HG03457 (cell line): ENCODE measurements around the gene VAMP5.
A peak's percentile ranks its signal among the peaks of the same experiment; 100 is the strongest.
"Not testable (repeated sequence)": the region's sequence is repeated elsewhere in the genome, so short reads cannot be mapped to it uniquely, and the experiment has no call there.

Experiments used
- ATAC-seq: cut with Tn5 transposase; IDR thresholded peaks from one replicate; pipeline ENCODE4 v1.9.1; 2021; ENCODE audit warnings: moderate number of reproducible peaks; ENCODE audit not compliant: unreplicated experiment

The VAMP5 gene

DNA sequence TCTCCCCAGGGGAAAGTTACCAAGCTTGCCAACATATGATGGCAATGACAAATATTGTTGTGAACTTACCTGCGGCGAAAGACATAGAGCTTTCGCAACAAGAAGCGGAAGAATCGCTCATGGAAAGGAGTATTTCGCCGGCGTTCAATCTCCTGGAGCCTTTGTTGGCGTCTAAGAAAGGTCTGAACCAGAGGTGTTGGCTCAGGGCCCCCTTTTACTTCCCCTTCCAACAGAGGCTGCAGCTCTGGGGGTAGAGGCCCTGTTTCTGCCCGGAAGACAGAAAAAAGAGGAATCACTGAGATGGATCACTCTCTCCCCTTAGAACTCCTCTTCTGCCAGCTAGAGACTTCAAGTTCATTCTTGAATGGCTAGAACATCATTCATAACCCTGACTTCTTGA, 33.7 kb upstream of the VAMP5 start:
- ATAC-seq, result no peak

DNA sequence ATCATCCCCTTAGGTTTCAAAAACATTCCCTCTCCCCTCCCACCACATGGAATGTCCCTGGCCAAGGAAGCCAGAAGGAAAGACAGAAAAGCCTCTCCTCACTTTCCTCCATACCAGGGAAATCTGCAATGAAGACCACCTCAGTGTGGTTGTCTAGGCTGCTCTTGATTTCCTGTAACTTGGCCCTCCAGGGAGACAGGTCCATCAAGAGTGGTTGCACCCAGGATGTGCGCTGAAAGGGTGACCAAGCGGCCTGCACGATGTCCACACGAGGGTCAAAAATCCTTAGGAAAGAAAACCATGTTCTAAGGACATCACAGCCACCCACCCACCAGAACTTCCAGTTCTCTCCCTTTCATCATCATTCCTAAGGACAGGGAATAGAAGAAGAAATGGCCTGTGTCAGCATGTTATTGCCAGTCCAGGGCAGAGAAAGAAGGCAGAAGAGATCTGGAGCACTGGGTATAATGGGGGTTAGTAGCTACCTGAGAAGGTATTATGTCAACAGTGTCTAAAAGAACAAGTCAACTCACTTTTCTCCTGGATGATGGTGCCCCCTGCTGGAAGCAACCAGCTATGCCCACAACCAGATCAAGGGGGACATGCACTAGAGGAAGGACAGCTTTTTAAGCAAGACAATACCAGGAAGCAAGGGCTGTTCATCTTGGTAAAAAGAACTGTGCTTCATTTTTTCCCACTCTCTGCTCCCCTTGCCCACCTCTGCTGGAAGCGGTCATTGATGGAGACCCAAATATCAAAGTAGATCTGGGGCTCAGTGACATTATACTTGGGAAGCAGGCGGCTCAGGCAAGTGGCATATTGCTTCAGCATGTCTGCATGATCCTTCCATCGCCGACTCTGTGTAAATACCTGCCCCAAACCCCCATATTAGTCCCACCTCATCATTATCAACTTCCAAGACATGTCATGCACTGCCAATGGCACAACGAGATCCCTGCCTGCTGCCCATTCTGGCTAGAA, 32.2 kb upstream of the VAMP5 start:
- ATAC-seq, result peak; percentile 53

DNA sequence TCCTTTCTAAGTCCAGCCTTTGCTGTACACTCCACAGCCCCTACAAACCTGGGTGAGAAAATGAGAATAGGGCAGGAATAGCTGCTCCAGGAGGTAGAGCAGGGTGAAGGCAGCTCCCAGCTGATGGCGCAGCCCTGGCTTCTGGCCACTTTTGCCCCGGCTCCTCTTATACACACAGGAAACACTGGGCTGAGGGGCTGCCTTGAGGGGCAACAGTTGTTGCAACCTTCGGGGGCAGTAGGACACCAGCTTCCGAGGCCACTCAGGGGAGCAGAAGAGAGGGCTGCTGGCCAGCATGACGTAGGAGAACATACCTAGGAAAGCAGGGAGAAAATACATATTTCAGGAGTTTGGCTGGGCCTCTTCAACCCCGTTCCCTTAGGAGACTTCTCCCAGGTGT, 31.0 kb upstream of the VAMP5 start:
- no peak for ATAC-seq

DNA sequence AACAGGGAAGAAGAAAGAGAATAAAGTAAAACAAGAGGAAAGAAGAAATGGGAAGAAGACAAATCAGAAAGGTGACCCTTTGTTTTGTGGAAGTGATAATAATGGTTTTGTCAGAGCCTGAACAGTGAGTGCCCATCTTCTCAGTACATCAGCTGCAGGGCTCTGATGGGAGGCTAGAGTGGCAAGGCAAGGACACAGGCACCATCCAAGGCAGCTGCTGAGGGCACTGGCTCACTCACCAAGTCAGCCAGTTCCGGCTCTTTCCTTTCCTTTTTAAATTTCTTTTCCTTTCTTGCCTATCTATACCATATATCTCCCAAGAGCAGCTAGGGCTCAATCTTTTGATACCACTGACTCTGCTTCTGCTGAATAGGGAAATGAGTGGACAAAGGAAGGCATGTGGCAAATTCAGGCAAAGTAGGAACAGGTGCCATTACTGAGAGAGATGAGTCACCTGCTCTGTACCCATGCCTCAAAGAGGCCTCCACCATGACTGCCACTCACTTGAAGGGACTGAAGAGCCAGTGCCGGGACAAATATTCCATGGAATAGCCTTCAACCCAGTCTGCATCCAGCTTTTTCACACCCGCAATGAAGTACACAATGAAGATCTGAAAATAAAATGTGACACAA, 29.1 kb upstream of the VAMP5 start:
- no peak for ATAC-seq

- no peak for ATAC-seq
These were observed 27.1 kb upstream of the VAMP5 start for GRCh38 chr2:85557130-85557529.

DNA sequence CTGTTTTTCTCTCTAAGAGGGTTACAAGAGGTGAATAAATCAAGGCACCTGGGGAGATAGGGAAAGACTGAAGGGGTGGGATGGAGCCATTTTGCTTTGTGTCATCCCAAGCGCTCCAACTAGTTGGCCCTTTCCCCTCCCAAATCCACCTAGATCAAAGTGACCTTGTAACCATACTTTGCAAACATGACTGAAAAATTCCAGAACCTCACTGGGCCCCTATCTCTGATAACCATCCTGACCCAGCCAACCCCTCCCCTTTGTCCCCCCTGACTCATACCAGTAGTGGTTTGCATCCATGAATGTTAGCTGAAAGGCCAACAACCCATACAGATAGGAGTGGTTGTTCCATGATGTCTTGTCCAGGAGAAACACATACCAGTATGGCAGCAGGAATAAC, 26.1 kb upstream of the VAMP5 start:
- ATAC-seq, result no peak

GRCh38 chr2:85560403-85560726, 23.9 kb upstream of the VAMP5 start:
- not testable (repeated sequence) for ATAC-seq

GRCh38 chr2:85560812-85561279, 23.4 kb upstream of the VAMP5 start:
- ATAC-seq, result no peak

- peak; percentile 75 for ATAC-seq
These were observed 22.7 kb upstream of the VAMP5 start, which contains the start of gene GGCX for GRCh38 chr2:85561280-85562212. GGCX (minus strand) TSS chr2:85561493; CDS start chr2:85561428, 65 bp downstream.

DNA sequence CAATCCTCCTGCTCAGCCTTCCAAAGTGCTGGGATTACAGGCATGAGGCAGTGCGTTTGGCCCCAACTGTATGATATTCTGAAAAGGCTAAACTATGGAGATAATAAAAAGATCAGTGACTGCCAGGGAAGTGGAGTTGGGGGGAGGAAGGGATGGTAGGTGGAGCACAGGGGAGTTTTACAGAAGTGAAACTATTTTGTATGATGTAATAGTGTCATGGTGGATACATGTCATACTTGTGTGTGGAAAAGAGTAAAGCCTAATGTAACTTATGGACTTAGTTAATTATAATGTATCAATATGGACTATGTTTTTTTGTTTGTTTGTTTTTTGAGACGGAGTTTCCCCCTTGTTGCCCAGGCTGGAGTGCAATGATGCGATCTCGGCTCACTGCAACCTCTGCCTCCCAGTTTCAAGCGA, 20.1 kb upstream of the VAMP5 start:
- no peak for ATAC-seq

GRCh38 chr2:85566265-85566664, 18.0 kb upstream of the VAMP5 start:
- ATAC-seq, result no peak

DNA sequence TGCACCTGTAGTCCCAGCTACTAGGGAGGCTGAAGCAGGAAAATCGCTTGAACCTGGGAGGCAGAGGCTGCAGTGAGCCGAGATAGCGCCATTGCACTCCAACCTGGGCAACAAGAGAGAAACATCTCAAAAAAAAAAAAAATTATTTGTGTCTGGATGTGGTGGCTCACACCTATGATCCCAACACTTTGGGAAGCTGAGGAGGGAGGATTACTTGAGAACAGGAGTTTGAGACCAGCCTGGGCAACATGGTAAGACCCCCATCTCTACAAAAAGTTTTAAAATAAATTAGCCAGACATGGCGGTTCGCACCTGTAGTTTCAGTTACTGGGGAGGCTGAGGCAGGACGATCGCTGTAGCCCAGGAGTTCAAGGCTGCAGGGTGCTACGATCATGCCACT, 8.5 kb upstream of the VAMP5 start:
- ATAC-seq, result no peak

GRCh38 chr2:85577063-85577385, 7.2 kb upstream of the VAMP5 start:
- ATAC-seq, result no peak

GRCh38 chr2:85577386-85578242, 6.6 kb upstream of the VAMP5 start, which contains the start of gene VAMP8:
VAMP8 (plus strand) TSS chr2:85577586; CDS start chr2:85577647, 61 bp downstream.
- ATAC-seq, result no peak

DNA sequence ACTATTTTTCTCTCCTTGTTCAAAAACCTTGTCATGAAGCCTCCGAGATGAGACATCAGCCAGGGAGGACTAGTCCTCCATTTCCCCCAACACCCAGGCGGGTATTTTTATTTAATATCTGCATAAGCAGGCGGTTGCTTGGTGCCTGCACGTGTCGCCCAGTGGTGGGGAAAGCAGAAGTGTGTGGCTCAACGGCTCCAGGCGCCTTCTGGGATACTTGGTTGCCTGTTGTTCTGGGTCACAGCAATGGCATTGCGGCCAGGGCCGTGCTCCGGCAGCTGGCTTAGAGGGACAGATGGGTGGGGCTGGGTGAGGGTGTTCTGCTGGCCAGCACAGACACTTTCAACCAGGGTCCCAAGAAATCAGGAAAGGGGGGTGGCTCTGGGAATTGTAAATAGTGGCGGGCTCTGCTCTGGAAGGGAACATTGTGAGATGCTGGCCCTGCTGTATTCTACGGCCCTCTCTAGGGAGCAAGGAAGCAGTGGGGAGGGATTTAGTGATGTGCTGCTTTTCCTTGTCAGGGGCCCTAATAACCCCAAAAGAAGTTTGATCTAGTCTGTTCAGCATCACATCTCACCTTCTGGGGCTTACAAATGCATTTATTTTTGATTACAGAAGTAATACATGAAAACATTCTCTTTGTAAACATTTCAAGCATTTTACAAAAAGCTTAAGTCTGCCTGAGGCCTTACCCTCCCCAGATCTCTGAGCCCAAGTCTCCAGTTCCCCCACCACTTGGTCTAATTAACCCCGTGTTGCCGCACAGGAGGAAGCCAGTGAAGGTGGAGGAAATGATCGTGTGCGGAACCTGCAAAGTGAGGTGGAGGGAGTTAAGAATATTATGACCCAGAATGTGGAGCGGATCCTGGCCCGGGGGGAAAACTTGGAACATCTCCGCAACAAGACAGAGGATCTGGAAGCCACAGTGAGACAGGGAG, 5.7 kb upstream of the VAMP5 start:
- no peak for ATAC-seq

DNA sequence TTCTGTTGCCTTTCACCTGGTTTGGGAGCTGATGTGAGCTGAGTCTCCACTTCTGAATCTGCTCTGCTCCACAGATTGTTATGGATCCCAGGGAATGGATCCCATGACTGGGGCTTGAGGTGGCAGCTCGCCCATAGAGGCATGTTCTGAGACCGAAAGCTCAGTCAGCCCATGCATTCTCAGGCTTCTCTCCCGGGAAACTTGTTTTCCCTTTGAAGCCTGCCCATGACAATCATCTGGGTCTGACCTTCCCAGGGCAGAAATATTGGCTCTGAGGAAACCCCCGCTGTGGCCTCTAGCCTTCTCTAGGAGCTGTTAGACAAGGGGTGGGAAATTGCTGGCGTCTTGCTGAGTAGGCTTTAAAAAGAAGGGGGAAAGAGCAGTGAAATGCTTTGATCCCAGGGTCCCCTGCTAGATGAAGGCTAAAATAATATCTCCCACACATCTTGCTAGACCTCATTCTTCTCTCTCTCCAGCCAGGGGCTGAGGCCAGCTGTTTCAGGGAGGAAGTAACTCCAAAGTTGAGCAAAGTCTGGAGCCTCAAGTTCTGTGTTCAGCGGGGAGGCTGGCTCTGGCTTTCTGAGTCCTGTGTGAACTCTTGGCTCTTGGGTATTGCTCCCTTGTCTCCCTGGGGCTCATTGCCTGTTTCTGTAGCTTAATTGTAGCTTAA, 4.8 kb upstream of the VAMP5 start:
- ATAC-seq, result no peak

DNA sequence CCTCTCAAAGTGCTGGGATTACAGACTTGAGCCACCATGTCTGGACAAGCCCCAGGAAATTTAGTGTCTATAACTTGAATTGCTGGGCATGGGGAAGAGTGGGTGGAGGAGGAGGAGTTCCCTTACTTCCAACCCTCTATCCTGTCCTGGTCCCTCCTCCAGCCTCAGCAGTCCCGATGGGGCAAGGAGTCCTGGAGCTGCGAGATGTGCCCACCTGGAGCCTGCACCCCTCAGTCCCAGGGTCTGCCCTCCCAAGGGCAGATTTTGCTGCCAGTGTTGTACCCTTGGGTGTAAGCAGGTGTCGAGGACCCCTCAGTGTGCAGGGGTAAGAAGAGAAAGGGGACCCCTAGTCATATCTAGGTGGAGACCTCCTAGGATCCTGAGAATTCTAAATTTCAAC, 4.0 kb upstream of the VAMP5 start:
- no peak for ATAC-seq

GRCh38 chr2:85582492-85582891, 1.7 kb upstream of the VAMP5 start:
- ATAC-seq, result no peak
